CD4-positive, alpha-beta memory T cell (primary cell): ENCODE data around the gene CTSZ. TPM values are rescaled to one million over a fixed set of nuclear protein-coding genes. Genes with fewer than 3 reads are reported as not detected.

Source experiments
- CTCF ChIA-PET: fragments of 350-600 bp; sonication (Branson Sonifier 250); formaldehyde crosslinking; loops from one replicate; lab custom pipeline; 2021; ENCODE audit warnings: inconsistent platforms; ENCODE audit not compliant: partially characterized antibody; lab: Charles Lee
- POLR2A ChIA-PET: fragments of 350-600 bp; sonication (Branson Sonifier 250); formaldehyde crosslinking; loops from one replicate; lab custom pipeline; 2021; ENCODE audit not compliant: partially characterized antibody; lab: Charles Lee
- DNase-seq, 5 donors: peaks; one replicate each; pipeline versions ENCODE4 v3.0.0 to v3.0.0-alpha.2; 2020 to 2022; ENCODE audit warnings: mixed read lengths in 1 of 5
- H3K27ac ChIP-seq: one replicate; pipeline ENCODE4 v1.7.0; 2013; ENCODE audit warnings: low read depth, low read length
- H3K27me3 ChIP-seq: 2 replicates; pipeline ENCODE4 v1.7.0; 2013; ENCODE audit warnings: mild to moderate bottlenecking, low read length, moderate library complexity; ENCODE audit not compliant: insufficient read depth
- H3K36me3 ChIP-seq: 2 replicates; pipeline ENCODE4 v1.7.0; 2013; ENCODE audit warnings: mild to moderate bottlenecking, low read length, moderate library complexity; ENCODE audit not compliant: insufficient read depth
- H3K4me1 ChIP-seq: 2 replicates; pipeline ENCODE4 v1.7.0; 2013; ENCODE audit warnings: mild to moderate bottlenecking, low read length, moderate library complexity; ENCODE audit not compliant: insufficient read depth
- H3K4me3 ChIP-seq, 2 donors: one replicate each; pipeline ENCODE4 v1.7.0; 2013; ENCODE audit warnings: low read length in 2 of 2, mild to moderate bottlenecking in 1 of 2
- H3K9me3 ChIP-seq, 2 donors: one replicate each; pipeline ENCODE4 v1.7.0; 2013; ENCODE audit warnings: low read length in 2 of 2, control low read depth in 1 of 2; ENCODE audit not compliant: control insufficient read depth in 1 of 2
- H3K27ac Mint-ChIP-seq, 7 donors: one replicate each; pipeline ENCODE4 v1.8.0; 2020 to 2021; ENCODE audit warnings: mixed read lengths in 7 of 7, mild to moderate bottlenecking in 6 of 7, inconsistent platforms in 3 of 7, moderate library complexity in 3 of 7
- H3K27me3 Mint-ChIP-seq, 2 donors: one replicate each; pipeline ENCODE4 v1.8.0; 2020 to 2021; ENCODE audit warnings: mixed read lengths in 2 of 2
- H3K36me3 Mint-ChIP-seq, 2 donors: one replicate each; pipeline ENCODE4 v1.8.0; 2020 to 2021; ENCODE audit warnings: mixed read lengths in 2 of 2, inconsistent platforms in 1 of 2, mild to moderate bottlenecking in 1 of 2
- H3K4me1 Mint-ChIP-seq, 4 donors: one replicate each; pipeline ENCODE4 v1.8.0; 2020 to 2021; ENCODE audit warnings: mixed read lengths in 4 of 4, mild to moderate bottlenecking in 1 of 4
- H3K4me3 Mint-ChIP-seq, 8 donors: one replicate each; pipeline ENCODE4 v1.8.0; 2020 to 2021; ENCODE audit warnings: mixed read lengths in 8 of 8, mild to moderate bottlenecking in 7 of 8, moderate library complexity in 6 of 8, inconsistent platforms in 3 of 8
- H3K9me3 Mint-ChIP-seq, 8 donors: one replicate each; pipeline ENCODE4 v1.8.0; 2020 to 2021; ENCODE audit warnings: mixed read lengths in 8 of 8, mild to moderate bottlenecking in 5 of 8, inconsistent platforms in 3 of 8, moderate library complexity in 1 of 8
- intact Hi-C: fragments of 100-400 bp; cut with micrococcal nuclease; formaldehyde crosslinking; loops from one replicate; pipeline ENCODE4 v1.15.1; 2023
- polyA plus RNA-seq, 2 donors: library from polyadenylated mRNA; unstranded; fragments of 300-500 nt; fragmentation: Illumina TruSeq; gene quantifications; one replicate each; pipeline ENCODE4 v1.2.3, GENCODE V29; 2021
- total RNA-seq, 2 experiments: library from RNA; stranded (reverse); gene quantifications; one replicate each; pipeline ENCODE4 v1.2.3, GENCODE V29; 2021

Gene CTSZ
- total RNA-seq (10 to 100 TPM; 34.8 to 37.3 TPM), polyA plus RNA-seq (1 to 10 TPM in 1 of 2 donors, under 1 TPM in 1; 0.76 to 3.4 TPM)

DNA sequence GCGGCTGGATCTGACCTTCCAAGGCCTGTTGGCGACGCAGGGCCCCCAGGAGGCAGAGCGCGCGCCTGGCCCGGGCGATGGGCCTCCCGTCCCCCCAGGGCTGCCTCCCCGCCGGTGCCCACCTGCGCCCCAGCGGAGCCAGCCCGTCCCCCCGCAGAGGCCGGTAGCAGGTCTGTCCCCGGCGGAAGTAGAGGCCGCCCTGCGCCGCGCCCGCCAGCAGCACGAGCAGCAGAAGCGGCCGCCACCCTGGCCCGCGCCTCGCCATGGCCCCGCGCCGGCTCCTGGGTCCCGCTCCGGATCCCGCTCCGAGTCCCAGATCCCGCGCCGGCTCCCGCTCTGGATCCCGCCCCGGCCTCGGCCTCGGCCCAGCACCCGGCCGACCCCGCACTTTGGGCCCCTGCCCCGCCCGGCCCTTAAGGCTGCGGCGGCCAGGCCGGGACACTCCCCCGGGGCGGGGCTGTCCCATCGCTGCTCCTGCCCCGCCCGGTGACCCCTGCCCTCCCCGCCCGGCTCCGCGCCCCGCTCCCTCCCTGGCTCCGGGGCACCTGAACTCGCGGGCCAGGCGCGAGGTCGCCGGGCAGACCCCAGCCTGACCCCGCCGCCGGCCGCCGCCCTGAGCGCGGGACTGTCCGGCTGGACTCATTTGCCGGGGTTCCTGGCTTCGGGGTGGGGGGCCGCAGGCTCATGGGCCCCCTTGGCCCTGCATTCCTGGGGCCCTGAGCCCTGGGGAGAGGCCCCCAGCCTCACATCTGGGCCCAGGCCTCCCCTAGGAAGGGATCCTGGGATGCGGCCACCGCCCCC lies at the start of gene CTSZ:
TSS of gene CTSZ (minus strand) at position 391 of the 801 bp plus-strand sequence. CDS start at position 265, 126 bp downstream.
- Histone ChIP-seq H3K4me1 (peaks cover 37% of the 10 kb centered on the region), H3K36me3 (no peaks in the 10 kb centered on the region), H3K4me3 (peak within 1 kb of the TSS; percentile 3 to 52), H3K27ac (peak within 1 kb of the TSS; percentile 62), H3K27me3 (no peaks in the 10 kb centered on the region), H3K9me3 (no peaks in the 10 kb centered on the region)
- peaks cover 0 to 6% of the 10 kb centered on the region in 2 donors for H3K36me3 Mint-ChIP-seq
- H3K27me3 Mint-ChIP-seq = no peaks in the 10 kb centered on the region
- no peaks in the 10 kb centered on the region for H3K9me3 Mint-ChIP-seq
- peak in 3 of 5 donors; percentile 18 to 53 (median 36) for DNase-seq
- ChIA-PET POLR2A (interaction anchor here (3.3 kb wide), 1 partner anchor 25 kb away, joined by 23 read pairs; the partner anchor contains the start of gene ATP5F1E), CTCF (no interaction called here)
- peaks cover 27 to 54% (median 36%) of the 10 kb centered on the region in 4 donors for H3K4me1 Mint-ChIP-seq
- peak within 1 kb of the TSS; percentile 72 to 86 (median 81) for H3K4me3 Mint-ChIP-seq
- peak within 1 kb of the TSS in 5 of 7 donors; percentile 29 to 89 (median 68) for H3K27ac Mint-ChIP-seq
- intact Hi-C loops = loop anchor here (2.0 kb wide), 1 partner anchor 26 kb away; the partner anchor contains the start of gene NELFCD

DNA sequence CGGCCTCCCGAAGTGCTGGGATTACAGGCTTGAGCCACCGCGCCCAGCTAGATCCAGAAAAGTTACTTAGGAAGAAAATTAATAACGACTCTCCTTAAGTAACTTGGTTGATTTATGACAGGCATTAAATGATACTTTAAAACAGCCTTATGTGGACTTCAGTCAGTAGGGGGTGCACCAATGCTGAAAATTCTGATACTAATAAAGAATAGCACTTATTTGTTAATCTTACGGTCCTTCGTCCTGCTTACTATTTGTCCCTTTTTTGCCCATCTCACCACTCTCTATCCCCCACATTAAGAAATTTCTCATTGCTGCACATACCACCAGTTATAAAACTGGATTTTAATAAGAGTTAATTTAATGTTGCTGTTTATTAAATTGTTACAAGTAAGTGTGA lies 48.2 kb upstream of the CTSZ start:
- Histone ChIP-seq H3K27me3 (no peaks in the 10 kb centered on the region), H3K4me1 (no peaks in the 10 kb centered on the region), H3K36me3 (no peaks in the 10 kb centered on the region), H3K27ac (no peak overlapping the region), H3K4me3 (no peak overlapping the region), H3K9me3 (no peaks in the 10 kb centered on the region)
- H3K4me1 Mint-ChIP-seq = no peaks in the 10 kb centered on the region
- intact Hi-C loops = no loop called here
- peaks cover 0 to 4% (median 0%) of the 10 kb centered on the region in 8 donors for H3K9me3 Mint-ChIP-seq
- peaks cover 4 to 25% of the 10 kb centered on the region in 2 donors for H3K27me3 Mint-ChIP-seq
- no peaks in the 10 kb centered on the region for H3K36me3 Mint-ChIP-seq
- H3K27ac Mint-ChIP-seq = no peak overlapping the region
- no peak overlapping the region for H3K4me3 Mint-ChIP-seq
- DNase-seq = peak in 4 of 5 donors; percentile 23 to 35 (median 27)
- ChIA-PET POLR2A (no interaction called here), CTCF (interaction anchor here (0.7 to 3.5 kb wide), 6 partner anchors 9 to 167 kb away, joined by 3 to 14 read pairs (median 6); partner anchors contain the start of gene PRELID3B)

DNA sequence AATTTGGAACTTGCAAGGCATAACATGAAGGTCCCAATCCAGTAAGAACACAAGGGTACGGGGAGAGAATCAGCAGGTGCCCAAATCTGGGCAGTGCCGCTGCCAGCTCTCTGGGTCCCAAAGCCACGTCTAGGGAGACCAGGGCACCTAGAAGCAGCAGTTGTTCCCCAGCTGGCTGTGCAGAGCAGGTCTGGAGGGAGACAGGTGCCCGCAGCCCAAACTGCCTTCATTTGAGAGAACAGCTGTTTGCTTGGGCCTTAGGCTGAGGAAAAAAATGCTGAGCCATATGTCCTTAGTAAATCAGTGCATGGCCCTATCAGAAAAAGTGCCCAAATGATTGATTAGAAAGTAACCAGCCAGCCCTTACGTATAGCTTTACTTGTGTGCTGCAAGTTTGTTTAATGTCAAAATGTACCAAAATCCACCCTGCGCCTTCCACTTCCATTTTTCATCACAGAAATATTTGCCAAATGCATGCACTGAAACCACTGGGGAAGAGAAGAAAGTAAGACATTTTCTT lies 44.7 kb upstream of the CTSZ start:
- intact Hi-C loops = no loop called here
- H3K9me3 ChIP-seq = no peaks in the 10 kb centered on the region
- no peak overlapping the region for H3K27ac ChIP-seq
- no peaks in the 10 kb centered on the region for H3K27me3 ChIP-seq
- POLR2A ChIA-PET = no interaction called here
- Mint-ChIP-seq H3K4me1 (peaks cover 6 to 12% (median 9%) of the 10 kb centered on the region in 4 donors), H3K4me3 (no peak overlapping the region), H3K9me3 (peaks cover 0 to 3% (median 0%) of the 10 kb centered on the region in 8 donors), H3K27me3 (peaks cover 4 to 22% of the 10 kb centered on the region in 2 donors), H3K27ac (no peak overlapping the region), H3K36me3 (no peaks in the 10 kb centered on the region)
- H3K36me3 ChIP-seq = no peaks in the 10 kb centered on the region
- CTCF ChIA-PET = no interaction called here
- no peak overlapping the region for H3K4me3 ChIP-seq
- H3K4me1 ChIP-seq = no peaks in the 10 kb centered on the region
- no peak for DNase-seq

DNA sequence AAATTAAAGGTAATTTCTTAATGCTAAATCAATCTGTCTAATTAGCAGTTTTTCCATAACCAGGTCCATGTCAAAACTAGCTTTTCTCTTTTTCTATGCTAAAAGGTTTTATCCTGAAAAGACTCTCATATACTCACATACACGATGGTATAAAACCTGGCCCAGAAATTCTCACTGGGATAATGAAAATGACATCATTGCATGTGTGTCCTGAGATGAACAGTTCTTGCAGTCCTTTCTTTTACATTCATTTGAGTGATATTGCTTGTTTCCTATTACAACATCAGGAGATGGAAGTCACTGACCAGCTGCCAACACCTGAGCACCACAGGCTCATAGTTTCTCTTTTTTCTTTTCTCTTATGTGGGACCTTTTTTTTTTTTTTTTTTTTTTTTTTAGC lies 43.4 kb upstream of the CTSZ start:
- no peak overlapping the region for H3K27ac Mint-ChIP-seq
- no peak for DNase-seq
- H3K27me3 Mint-ChIP-seq = peaks cover 2 to 22% of the 10 kb centered on the region in 2 donors
- ChIA-PET CTCF (interaction anchor here (0.9 kb wide), 1 partner anchor 79 kb away, joined by 3 read pairs; no protein-coding TSS in a partner anchor), POLR2A (no interaction called here)
- H3K4me3 Mint-ChIP-seq = no peak overlapping the region
- peaks cover 0 to 2% (median 0%) of the 10 kb centered on the region in 8 donors for H3K9me3 Mint-ChIP-seq
- H3K4me3 ChIP-seq = no peak overlapping the region
- H3K36me3 ChIP-seq = no peaks in the 10 kb centered on the region
- H3K27me3 ChIP-seq = no peaks in the 10 kb centered on the region
- no peaks in the 10 kb centered on the region for H3K36me3 Mint-ChIP-seq
- no peak overlapping the region for H3K27ac ChIP-seq
- H3K4me1 Mint-ChIP-seq = peaks cover 6 to 12% (median 9%) of the 10 kb centered on the region in 4 donors
- no peaks in the 10 kb centered on the region for H3K9me3 ChIP-seq
- H3K4me1 ChIP-seq = no peaks in the 10 kb centered on the region
- intact Hi-C loops = no loop called here

DNA sequence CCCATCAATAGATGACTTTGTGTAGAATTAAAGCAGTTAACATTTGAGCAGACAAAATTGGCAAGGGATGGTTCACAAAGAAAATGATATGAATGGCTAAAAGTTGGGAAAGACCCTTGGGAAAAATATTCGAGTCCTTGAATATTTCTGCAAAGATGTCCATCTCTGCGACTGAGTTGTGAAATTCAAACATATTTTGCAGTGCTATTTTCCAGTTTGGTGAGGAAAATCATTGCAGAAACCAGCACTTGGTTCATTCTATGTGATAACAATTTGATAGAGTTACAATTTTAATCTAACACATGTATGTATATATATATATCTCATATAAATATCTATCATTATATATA lies 41.6 kb upstream of the CTSZ start:
- Mint-ChIP-seq H3K9me3 (peaks cover 0 to 2% (median 0%) of the 10 kb centered on the region in 8 donors), H3K27me3 (peaks cover 0 to 15% of the 10 kb centered on the region in 2 donors), H3K27ac (no peak overlapping the region), H3K4me1 (peaks cover 12 to 27% (median 15%) of the 10 kb centered on the region in 4 donors), H3K4me3 (no peak overlapping the region), H3K36me3 (no peaks in the 10 kb centered on the region)
- ChIA-PET POLR2A (no interaction called here), CTCF (no interaction called here)
- peaks cover 3% of the 10 kb centered on the region for H3K4me1 ChIP-seq
- no peak overlapping the region for H3K27ac ChIP-seq
- no peak overlapping the region for H3K4me3 ChIP-seq
- DNase-seq = no peak
- no peaks in the 10 kb centered on the region for H3K9me3 ChIP-seq
- intact Hi-C loops = no loop called here
- H3K27me3 ChIP-seq = no peaks in the 10 kb centered on the region
- H3K36me3 ChIP-seq = no peaks in the 10 kb centered on the region

DNA sequence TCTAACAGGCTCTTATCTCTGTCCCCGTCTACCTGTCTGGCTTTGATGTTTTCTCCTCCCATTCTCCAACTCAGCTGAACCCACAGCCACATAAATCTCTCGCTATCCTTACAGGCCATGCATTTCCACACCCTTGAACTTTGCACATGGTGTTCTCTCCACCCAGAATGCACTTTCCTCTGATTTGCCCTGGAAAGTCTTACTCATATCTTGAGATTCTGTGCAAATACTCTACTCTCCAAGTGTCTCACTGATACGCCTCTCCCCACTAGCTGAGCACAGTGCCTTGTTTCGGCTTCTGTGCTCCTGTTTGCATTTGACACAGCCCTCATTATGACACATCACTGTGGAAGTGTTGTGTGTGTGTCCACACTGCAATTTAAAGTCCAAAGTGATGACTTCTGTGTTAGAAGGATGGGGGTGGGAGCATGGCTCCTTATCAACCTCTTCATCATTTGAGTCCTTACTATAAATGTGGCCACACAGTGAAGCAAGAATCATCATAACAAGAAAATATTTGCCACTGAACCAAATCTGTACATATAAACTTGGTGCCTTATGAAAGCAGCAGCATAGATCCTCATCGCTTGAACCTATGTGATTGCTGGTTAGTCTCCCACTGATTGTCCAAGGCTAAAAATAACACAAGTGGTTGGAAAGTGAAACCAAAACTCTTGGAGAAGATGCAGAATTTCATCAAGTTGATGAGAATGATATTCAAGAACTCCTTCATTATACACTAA lies 41.1 kb upstream of the CTSZ start:
- Histone ChIP-seq H3K9me3 (no peaks in the 10 kb centered on the region), H3K4me1 (peaks cover 9% of the 10 kb centered on the region), H3K36me3 (no peaks in the 10 kb centered on the region), H3K27me3 (no peaks in the 10 kb centered on the region), H3K27ac (no peak overlapping the region), H3K4me3 (no peak overlapping the region)
- H3K27ac Mint-ChIP-seq = no peak overlapping the region
- POLR2A ChIA-PET = no interaction called here
- H3K27me3 Mint-ChIP-seq = peaks cover 0 to 10% of the 10 kb centered on the region in 2 donors
- H3K4me1 Mint-ChIP-seq = peaks cover 15 to 32% (median 20%) of the 10 kb centered on the region in 4 donors
- peaks cover 0 to 2% (median 0%) of the 10 kb centered on the region in 8 donors for H3K9me3 Mint-ChIP-seq
- intact Hi-C loops = no loop called here
- H3K36me3 Mint-ChIP-seq = no peaks in the 10 kb centered on the region
- CTCF ChIA-PET = no interaction called here
- no peak for DNase-seq
- peak overlapping the region in 3 of 8 donors; percentile 0 to 31 (median 9) for H3K4me3 Mint-ChIP-seq
